Tibial nerve (tissue), 4 donors: Measurements from ENCODE around the gene GUK1. TPM values are rescaled to one million over a fixed set of nuclear protein-coding genes. Genes with fewer than 3 reads are reported as not detected.
A peak's percentile ranks its signal among the peaks of the same experiment; 100 is the strongest.

Experiments used
- DNase-seq, 2 donors: peaks; one replicate each; pipeline ENCODE4 v3.0.0-alpha.2; 2019; ENCODE audit warnings: low spot score in 2 of 2
- H3K27ac ChIP-seq, 4 donors: fragments of 200-600 bp; sonication (generic) in 3 of 4; one replicate each; pipeline ENCODE4 v1.5.1; 2017 to 2019; ENCODE audit warnings: mild to moderate bottlenecking in 1 of 4
- H3K27me3 ChIP-seq, 2 donors: fragments of 200-600 bp; sonication (generic) in 1 of 2; one replicate each; pipeline versions ENCODE4 v1.5.1 to v1.6.0; 2017 to 2019
- H3K36me3 ChIP-seq, 3 donors: fragments of 200-600 bp; sonication (generic); one replicate each; pipeline ENCODE4 v1.5.1; 2018 to 2019
- H3K4me1 ChIP-seq, 4 donors: fragments of 200-600 bp; sonication (generic) in 3 of 4; one replicate each; pipeline ENCODE4 v1.5.1; 2017 to 2019
- H3K4me3 ChIP-seq, 4 donors: fragments of 200-600 bp; sonication (generic) in 3 of 4; one replicate each; pipeline ENCODE4 v1.5.1; 2017 to 2019; ENCODE audit warnings: mild to moderate bottlenecking in 1 of 4, moderate library complexity in 1 of 4
- H3K9me3 ChIP-seq, 4 donors: fragments of 200-600 bp; sonication (generic) in 3 of 4; one replicate each; pipeline ENCODE4 v1.5.1; 2017 to 2019
- EP300 ChIP-seq, 2 donors: sonication (generic); formaldehyde crosslinking; IDR thresholded peaks; one replicate each; pipeline ENCODE4 v1.6.1; 2017; ENCODE audit warnings: antibody characterized with exemption in 2 of 2, mild to moderate bottlenecking in 1 of 2
- POLR2A ChIP-seq, 2 donors: fragments of 450-650 bp; IDR thresholded peaks; one replicate each; pipeline ENCODE4 v1.6.1; 2017; ENCODE audit warnings: antibody characterized with exemption in 2 of 2, mild to moderate bottlenecking in 2 of 2, moderate library complexity in 2 of 2
- WGBS, 2 donors: methylation state at CpG; one replicate each; pipeline ENCODE4 v1.1.5; 2018; 5-methylcytosine and 5-hydroxymethylcytosine counted together
- total RNA-seq, 4 donors: library from RNA; depleted of rRNA; stranded (reverse); fragments of >200 nt; gene quantifications; one replicate each; pipeline ENCODE4 v1.1.0, GENCODE V29; 2016
- TF ChIP-seq, protein P1 (sequence below), 5 experiments: fragments of 200-600 bp in 3 of 5; fragments of 450-650 bp in 2 of 5; sonication (generic) in 3 of 5; IDR thresholded peaks; one replicate each; pipeline ENCODE4 v1.5.1; 2016 to 2019; ENCODE audit warnings: antibody characterized with exemption in 5 of 5, mild to moderate bottlenecking in 3 of 5, moderate library complexity in 2 of 5

GUK1 gene
- total RNA-seq, 4 donors from 2014 or later: 501 to 540 (median 510) TPM

DNA sequence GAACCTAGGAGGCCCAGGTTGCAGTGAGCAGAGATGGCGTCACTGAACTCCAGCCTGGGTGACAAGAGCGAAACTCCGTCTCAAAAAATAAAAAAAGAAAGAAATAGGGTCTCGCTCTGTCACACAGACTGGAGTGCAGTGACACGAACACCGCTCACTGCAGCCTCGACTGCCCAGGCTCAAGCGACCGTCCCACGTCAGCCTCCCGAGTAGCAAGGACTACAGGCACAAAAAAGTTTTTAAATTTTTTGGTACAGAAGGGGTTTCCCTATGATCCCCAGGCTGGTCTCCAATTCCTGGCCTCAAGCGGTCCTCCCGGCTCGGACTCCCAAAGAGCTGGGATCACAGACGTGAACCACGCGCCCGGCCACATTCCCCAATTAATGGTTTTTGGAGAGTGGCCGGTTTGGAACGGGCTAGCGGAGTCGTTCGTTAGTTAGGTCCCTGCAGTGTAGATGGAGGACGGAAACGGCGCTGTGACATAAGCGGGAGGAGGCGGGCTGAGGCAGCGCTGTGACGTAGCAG is 611 bp upstream of the GUK1 start:
- no peaks in the 10 kb centered on the region for H3K9me3 ChIP-seq
- WGBS, 2 donors: 23 to 24% methylated on average over 30 of the region's 30 CpGs

DNA sequence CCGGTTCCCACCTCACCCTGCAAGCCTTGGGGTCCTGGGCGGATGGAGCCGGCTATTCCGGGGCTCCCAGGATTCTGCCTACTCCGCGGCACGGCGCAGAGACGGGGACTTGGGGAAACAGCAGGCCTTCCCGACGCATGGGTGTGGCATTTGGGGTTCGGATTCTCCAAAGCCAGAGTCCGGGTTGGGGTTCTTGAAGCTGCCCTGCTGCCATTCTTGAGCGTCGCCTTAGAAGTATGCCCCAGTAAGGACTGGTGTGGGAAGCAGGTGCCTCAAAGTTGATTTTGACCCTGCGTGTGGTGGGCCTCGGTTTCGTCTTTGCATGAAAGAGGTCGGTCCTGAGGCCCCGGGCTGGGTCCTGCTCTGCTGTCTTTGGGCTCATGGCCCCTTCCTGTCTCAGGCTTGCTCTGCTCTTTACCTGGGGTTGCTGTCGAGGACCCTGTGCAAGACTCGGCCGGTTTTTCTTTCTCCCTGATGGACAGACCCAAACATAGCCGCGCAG is 696 bp downstream of the GUK1 start:
- Histone ChIP-seq H3K4me1 (peaks cover 0 to 52% (median 38%) of the 10 kb centered on the region in 4 donors), H3K36me3 (peaks cover 0 to 10% (median 0%) of the 10 kb centered on the region in 3 donors), H3K27me3 (no peaks in the 10 kb centered on the region), H3K9me3 (no peaks in the 10 kb centered on the region), H3K4me3 (peak overlapping the region; percentile 79 to 97 (median 86)), H3K27ac (peak overlapping the region; percentile 96 to 98 (median 97))
- TF ChIP-seq, protein P1, sequence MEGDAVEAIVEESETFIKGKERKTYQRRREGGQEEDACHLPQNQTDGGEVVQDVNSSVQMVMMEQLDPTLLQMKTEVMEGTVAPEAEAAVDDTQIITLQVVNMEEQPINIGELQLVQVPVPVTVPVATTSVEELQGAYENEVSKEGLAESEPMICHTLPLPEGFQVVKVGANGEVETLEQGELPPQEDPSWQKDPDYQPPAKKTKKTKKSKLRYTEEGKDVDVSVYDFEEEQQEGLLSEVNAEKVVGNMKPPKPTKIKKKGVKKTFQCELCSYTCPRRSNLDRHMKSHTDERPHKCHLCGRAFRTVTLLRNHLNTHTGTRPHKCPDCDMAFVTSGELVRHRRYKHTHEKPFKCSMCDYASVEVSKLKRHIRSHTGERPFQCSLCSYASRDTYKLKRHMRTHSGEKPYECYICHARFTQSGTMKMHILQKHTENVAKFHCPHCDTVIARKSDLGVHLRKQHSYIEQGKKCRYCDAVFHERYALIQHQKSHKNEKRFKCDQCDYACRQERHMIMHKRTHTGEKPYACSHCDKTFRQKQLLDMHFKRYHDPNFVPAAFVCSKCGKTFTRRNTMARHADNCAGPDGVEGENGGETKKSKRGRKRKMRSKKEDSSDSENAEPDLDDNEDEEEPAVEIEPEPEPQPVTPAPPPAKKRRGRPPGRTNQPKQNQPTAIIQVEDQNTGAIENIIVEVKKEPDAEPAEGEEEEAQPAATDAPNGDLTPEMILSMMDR (IDR thresholded peaks at IDR 0.05): no peak
- TF ChIP-seq EP300 (IDR thresholded peaks at IDR 0.05) (no peak), POLR2A (IDR thresholded peaks at IDR 0.05) (no peak)
- 3 to 10% methylated on average over 10 to 18 of the region's 25 CpGs for WGBS, 2 donors
- peak in 1 of 2 donors; percentile 15 for DNase-seq

More for the DNA sequence above, 611 bp upstream of the GUK1 start:
- Histone ChIP-seq H3K27me3 (no peaks in the 10 kb centered on the region), H3K4me1 (peaks cover 0 to 39% (median 35%) of the 10 kb centered on the region in 4 donors), H3K36me3 (no peaks in the 10 kb centered on the region), H3K4me3 (peak overlapping the region; percentile 79 to 97 (median 86)), H3K27ac (peak overlapping the region; percentile 96 to 98 (median 97))
- DNase-seq: no peak
- TF ChIP-seq, protein P1 (IDR thresholded peaks at IDR 0.05): no peak
- TF ChIP-seq EP300 (IDR thresholded peaks at IDR 0.05) (no peak), POLR2A (IDR thresholded peaks at IDR 0.05) (no peak)

DNA sequence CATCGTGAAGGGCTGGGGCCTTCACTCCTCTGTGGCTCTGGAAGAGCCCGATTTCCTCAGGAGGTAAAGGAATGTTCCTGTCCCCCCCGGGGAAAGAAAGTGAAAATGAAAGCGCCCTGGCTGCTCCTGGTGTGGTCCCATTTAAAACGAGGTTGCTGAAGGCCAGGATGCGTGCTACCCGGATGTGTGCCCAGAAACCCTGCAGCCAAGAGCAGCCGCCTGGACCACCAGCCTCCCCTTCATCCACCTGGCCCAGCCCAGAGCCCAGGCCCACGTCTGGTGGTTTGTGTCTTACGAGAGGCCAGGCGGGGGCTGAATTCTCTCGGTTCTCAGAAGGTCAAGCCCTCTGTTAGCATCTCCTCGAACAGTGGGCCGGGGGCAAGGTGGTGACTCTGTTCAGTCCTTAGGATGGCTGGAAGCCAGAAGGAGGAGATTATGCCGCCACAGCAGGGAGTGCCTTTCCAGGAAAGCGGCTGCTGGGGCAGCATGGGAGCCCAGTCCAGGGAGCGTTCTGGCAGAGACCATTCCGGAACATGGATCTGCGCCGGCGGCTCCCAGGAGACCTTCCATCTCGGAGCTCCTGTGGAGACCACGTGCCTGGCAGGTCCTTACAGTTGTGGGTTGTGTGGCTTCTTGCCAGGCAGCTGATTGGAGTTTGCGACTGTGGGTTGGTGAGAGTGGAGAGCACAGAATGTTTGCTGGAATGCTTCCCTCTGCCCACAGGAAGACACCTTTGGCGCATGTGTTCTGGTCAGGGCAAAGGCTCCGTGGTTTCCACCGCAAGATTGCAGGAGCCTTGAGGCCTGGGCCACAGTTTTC is 1.4 kb downstream of the GUK1 start:
- peak; percentile 68 to 74 for DNase-seq
- WGBS, 2 donors: 25 to 33% methylated on average over 22 to 27 of the region's 27 CpGs
- H3K27me3 ChIP-seq: no peaks in the 10 kb centered on the region
- TF ChIP-seq EP300 (IDR thresholded peaks at IDR 0.05): peak; percentile 50 to 83
- TF ChIP-seq POLR2A (IDR thresholded peaks at IDR 0.05): no peak
- H3K27ac ChIP-seq: peak overlapping the region; percentile 96 to 98 (median 97)
- peaks cover 0 to 52% (median 38%) of the 10 kb centered on the region in 4 donors for H3K4me1 ChIP-seq
- peaks cover 0 to 16% (median 0%) of the 10 kb centered on the region in 3 donors for H3K36me3 ChIP-seq
- H3K9me3 ChIP-seq: no peaks in the 10 kb centered on the region
- H3K4me3 ChIP-seq: peak overlapping the region; percentile 79 to 97 (median 86)

DNA sequence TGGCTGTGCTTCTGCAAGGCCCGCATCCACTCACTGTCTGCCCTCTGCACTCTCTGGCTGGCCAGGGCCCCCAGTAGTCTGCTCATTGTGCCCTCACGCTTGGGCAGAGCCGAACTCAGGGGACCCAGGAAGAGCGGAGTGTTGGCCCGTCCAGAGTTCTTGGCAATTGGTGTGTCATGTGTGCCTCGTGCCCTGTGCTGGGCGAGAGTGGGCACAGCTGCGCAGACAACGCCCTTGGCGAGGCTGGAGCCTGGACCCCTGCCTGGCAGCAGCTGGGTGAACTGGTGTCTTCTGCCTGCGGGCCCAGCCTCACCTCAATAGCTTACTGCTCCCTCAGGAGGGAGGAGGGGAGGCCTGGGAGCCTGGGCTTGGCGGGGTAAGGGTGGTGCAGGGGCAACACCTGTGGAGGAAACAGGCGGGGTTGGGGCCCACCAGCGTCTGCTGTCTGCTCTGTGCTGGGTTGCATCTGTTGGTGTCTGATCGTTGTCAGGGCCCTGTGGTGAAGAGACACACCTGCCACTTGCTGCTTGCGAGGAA is 2.1 kb downstream of the GUK1 start:
- Histone ChIP-seq H3K4me1 (peaks cover 0 to 60% (median 38%) of the 10 kb centered on the region in 4 donors), H3K27ac (peak overlapping the region; percentile 96 to 98 (median 97)), H3K27me3 (no peaks in the 10 kb centered on the region), H3K9me3 (no peaks in the 10 kb centered on the region), H3K36me3 (peaks cover 0 to 24% (median 0%) of the 10 kb centered on the region in 3 donors), H3K4me3 (peak overlapping the region in 3 of 4 donors; percentile 79 to 86 (median 86))
- peak in 1 of 2 donors; percentile 13 for DNase-seq
- 77 to 90% methylated on average over 11 to 12 of the region's 16 CpGs for WGBS, 2 donors
- TF ChIP-seq POLR2A (IDR thresholded peaks at IDR 0.05): no peak

DNA sequence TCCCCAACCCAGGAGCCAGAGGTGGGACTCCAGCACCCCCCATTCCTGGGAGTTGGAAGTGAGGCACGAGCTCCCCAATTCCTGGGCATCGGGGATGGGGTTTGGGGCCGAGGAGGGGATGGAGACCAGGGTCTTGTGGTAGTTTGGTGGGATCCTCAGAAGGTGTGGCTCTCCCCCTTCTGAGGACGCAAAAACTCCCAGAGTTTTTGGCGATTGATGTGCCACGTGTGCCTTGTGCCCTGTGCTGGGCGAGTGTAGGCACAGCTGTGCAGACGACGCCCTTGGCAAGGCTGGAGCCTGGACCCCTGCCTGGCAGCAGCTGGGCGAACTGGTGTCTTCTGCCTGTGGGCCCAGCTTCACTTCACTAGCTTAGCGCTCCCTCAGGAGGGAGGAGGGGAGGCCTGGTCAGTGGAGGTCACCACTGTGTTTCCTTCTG is 2.6 kb downstream of the GUK1 start:
- TF ChIP-seq EP300 (IDR thresholded peaks at IDR 0.05): no peak
- WGBS, 2 donors: 69 to 76% methylated on average over 11 of the region's 11 CpGs
- Histone ChIP-seq H3K27me3 (no peaks in the 10 kb centered on the region), H3K4me1 (peaks cover 0 to 62% (median 38%) of the 10 kb centered on the region in 4 donors), H3K9me3 (no peaks in the 10 kb centered on the region), H3K27ac (peak overlapping the region; percentile 96 to 98 (median 97)), H3K36me3 (peaks cover 0 to 29% (median 5%) of the 10 kb centered on the region in 3 donors), H3K4me3 (peak overlapping the region in 1 of 4 donors; percentile 79)
- DNase-seq: peak in 1 of 2 donors; percentile 12

DNA sequence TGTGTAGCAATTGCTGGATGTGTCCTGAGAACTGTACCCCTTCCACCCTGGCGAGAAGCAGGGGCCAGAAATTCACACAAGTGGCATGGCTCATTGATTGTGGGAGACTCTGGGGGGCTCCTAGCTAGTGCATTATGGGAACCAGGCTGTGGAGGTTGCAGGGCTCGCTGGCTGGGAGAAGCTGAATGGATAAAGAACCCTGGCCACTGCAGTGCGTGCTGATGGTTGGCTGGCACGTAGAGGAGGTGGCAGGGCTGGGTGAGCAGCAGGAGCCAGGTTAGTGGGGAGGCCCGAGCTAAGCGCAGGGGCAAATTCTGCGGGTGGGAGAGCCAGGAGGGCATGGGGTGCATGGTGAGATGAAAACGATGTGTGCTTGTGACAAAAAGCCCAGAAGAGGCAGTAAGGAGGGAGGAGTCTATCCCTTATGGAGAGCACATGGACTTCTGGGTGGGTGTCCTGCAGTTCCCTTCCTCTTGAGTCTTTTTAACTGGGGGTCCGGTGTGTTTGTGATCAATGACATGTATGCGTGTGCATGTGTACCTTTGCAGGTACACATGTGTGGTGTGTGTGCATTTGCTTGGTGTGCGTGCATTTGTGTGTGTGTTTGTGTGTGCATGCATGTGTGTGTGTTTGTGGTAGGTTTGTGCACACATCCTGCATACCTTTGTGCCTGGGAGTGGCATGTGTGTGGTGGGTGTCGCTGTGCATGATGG is 3.6 kb downstream of the GUK1 start:
- Histone ChIP-seq H3K4me1 (peaks cover 0 to 71% (median 39%) of the 10 kb centered on the region in 4 donors), H3K27ac (peak overlapping the region in 1 of 4 donors; percentile 96), H3K36me3 (peaks cover 0 to 38% (median 7%) of the 10 kb centered on the region in 3 donors), H3K9me3 (no peaks in the 10 kb centered on the region), H3K4me3 (no peak overlapping the region), H3K27me3 (no peaks in the 10 kb centered on the region)
- TF ChIP-seq EP300 (IDR thresholded peaks at IDR 0.05) (no peak), POLR2A (IDR thresholded peaks at IDR 0.05) (no peak)
- TF ChIP-seq, protein P1 (IDR thresholded peaks at IDR 0.05): no peak
- no peak for DNase-seq
- WGBS, 2 donors: 80 to 84% methylated on average over 12 of the region's 12 CpGs
